ENCODE results near the gene LRGUK.

The LRGUK gene

DNA sequence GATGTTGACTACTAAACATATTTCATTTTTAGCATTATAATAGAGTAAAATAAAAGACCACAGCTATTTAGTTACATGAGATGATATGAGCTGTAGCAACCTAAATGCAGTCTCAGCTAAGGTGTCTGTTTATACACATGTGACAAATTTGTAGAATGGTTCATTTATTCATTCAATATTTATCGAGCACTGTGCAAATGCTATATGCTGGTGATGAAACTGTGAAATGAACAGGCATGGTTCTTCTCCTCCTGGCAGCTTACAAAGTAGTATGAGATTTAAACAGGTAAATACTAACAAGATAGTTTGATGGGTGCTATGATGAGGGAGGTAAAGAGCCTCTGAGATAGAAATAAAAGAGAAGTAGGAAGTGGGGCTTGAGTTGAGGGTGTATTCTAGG is 60.8 kb downstream of the LRGUK start:
- Histone ChIP-seq H3K4me3 (no peak overlapping the region), H3K4me1 (peaks cover 0 to 12% (median 0%) of the 10 kb centered on the region in 10 experiments; a peak in 5 of 20 replicates), H3K9me3 (replicated peaks in 1 of 11) (no peaks in the 10 kb centered on the region), H3K9ac (no peak overlapping the region), H4K20me1 (no peaks in the 10 kb centered on the region), H3K36me3 (no peaks in the 10 kb centered on the region), H3K27me3 (no peaks in the 10 kb centered on the region), H3K4me2 (no peak overlapping the region), H3K27ac (no peak overlapping the region)
- no peak for TF ChIP-seq Cebpa-rat (IDR thresholded peaks at IDR 0.05)

DNA sequence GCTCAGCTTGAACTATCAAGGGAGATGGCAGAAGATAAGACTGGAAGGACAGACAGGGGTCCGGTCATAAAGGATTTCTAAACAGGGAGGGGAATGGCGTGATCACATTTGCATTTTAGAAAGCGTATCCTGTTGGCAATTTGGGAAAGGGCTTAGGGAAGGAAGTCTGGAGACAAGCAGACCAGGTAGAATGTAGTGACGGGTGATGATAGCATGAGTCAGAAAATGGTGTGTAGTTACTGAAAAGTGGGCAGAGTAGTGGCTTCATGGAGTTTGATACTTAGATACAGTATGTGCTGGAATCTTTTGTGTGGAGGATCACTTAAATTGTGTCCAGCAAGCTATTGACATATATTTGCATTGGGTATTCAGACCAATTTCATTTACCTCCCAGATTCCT is 61.2 kb downstream of the LRGUK start:
- H4K20me1 ChIP-seq, result no peaks in the 10 kb centered on the region
- H3K27ac ChIP-seq, result no peak overlapping the region
- no peak overlapping the region for H3K4me2 ChIP-seq
- H3K9ac ChIP-seq, result no peak overlapping the region
- no peaks in the 10 kb centered on the region for H3K36me3 ChIP-seq
- H3K4me3 ChIP-seq, result no peak overlapping the region
- no peaks in the 10 kb centered on the region for H3K27me3 ChIP-seq
- no peak for TF ChIP-seq Cebpa-rat (IDR thresholded peaks at IDR 0.05)
- H3K4me1 ChIP-seq, result peaks cover 0 to 12% (median 0%) of the 10 kb centered on the region in 10 experiments; a peak in 5 of 20 replicates
- no peaks in the 10 kb centered on the region for H3K9me3 ChIP-seq (replicated peaks in 1 of 11)

DNA sequence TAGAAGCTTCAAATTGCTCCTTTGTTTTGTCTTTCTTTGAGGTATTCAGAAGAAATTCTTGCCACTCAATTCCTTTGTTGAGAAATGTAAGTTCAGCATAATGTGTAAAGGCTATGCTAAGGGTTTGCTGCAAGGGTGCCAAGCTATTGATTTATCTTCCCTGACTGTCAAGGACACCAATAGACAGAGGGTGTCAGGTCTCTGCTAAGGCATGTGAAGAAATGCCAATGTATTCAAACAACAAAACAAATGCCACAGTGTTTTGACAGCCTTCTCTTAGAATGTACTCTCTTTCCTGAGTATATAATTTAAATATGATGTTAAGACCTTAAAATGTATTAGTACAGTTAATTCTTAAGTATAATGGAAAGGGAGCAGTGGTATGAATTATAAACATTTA is 62.4 kb downstream of the LRGUK start:
- Histone ChIP-seq H3K9me3 (replicated peaks in 1 of 11) (no peaks in the 10 kb centered on the region), H4K20me1 (no peaks in the 10 kb centered on the region), H3K4me3 (no peak overlapping the region), H3K4me2 (no peak overlapping the region), H3K4me1 (peaks cover 0 to 9% (median 0%) of the 10 kb centered on the region in 10 experiments; a peak in 5 of 20 replicates), H3K27me3 (no peaks in the 10 kb centered on the region), H3K27ac (no peak overlapping the region), H3K36me3 (no peaks in the 10 kb centered on the region), H3K9ac (no peak overlapping the region)
- TF ChIP-seq Cebpa-rat (IDR thresholded peaks at IDR 0.05), result no peak

DNA sequence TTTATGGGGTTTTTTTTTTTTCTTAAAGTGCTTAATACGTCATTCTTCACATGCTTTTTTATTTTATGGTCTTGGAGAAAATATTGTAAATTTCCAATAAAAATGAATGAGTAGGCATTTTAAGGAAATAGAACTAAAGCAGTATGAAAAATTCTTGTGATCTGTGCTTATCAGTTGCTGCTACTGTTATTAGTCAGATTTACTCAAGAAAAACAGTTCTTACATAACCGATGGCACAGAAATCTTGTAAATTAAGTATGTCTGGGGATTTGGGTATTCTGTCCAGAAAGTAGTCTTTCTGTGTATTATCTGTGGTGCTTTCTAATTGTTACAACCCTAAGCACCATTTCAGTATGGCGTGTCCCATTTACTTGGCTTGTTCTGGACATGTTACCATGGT is 64.7 kb downstream of the LRGUK start:
- H3K9me3 ChIP-seq (replicated peaks in 1 of 11), result no peaks in the 10 kb centered on the region
- H3K9ac ChIP-seq, result no peak overlapping the region
- H3K27ac ChIP-seq, result no peak overlapping the region
- H3K4me1 ChIP-seq, result no peaks in the 10 kb centered on the region
- H4K20me1 ChIP-seq, result no peaks in the 10 kb centered on the region
- no peaks in the 10 kb centered on the region for H3K27me3 ChIP-seq
- H3K4me3 ChIP-seq, result no peak overlapping the region
- H3K4me2 ChIP-seq, result no peak overlapping the region
- no peaks in the 10 kb centered on the region for H3K36me3 ChIP-seq
- TF ChIP-seq Cebpa-rat (IDR thresholded peaks at IDR 0.05), result no peak

GRCh38 chr7:134193240-134193639 is 66.1 kb downstream of the LRGUK start:
- no peaks in the 10 kb centered on the region for H3K9me3 ChIP-seq (replicated peaks in 1 of 11)
- no peak overlapping the region for H3K4me3 ChIP-seq
- no peak overlapping the region for H3K4me2 ChIP-seq
- H4K20me1 ChIP-seq, result no peaks in the 10 kb centered on the region
- no peak for TF ChIP-seq Cebpa-rat (IDR thresholded peaks at IDR 0.05)
- no peaks in the 10 kb centered on the region for H3K27me3 ChIP-seq
- H3K9ac ChIP-seq, result no peak overlapping the region
- H3K36me3 ChIP-seq, result no peaks in the 10 kb centered on the region
- H3K4me1 ChIP-seq, result no peaks in the 10 kb centered on the region
- H3K27ac ChIP-seq, result no peak overlapping the region

GRCh38 chr7:134195252-134195651 is 68.1 kb downstream of the LRGUK start:
- no peaks in the 10 kb centered on the region for H3K4me1 ChIP-seq
- H3K27ac ChIP-seq, result no peak overlapping the region
- no peak overlapping the region for H3K9ac ChIP-seq
- no peak overlapping the region for H3K4me2 ChIP-seq
- no peaks in the 10 kb centered on the region for H3K9me3 ChIP-seq (replicated peaks in 1 of 11)
- H4K20me1 ChIP-seq, result no peaks in the 10 kb centered on the region
- no peak overlapping the region for H3K4me3 ChIP-seq
- no peaks in the 10 kb centered on the region for H3K36me3 ChIP-seq
- H3K27me3 ChIP-seq, result no peaks in the 10 kb centered on the region
- no peak for TF ChIP-seq Cebpa-rat (IDR thresholded peaks at IDR 0.05)

DNA sequence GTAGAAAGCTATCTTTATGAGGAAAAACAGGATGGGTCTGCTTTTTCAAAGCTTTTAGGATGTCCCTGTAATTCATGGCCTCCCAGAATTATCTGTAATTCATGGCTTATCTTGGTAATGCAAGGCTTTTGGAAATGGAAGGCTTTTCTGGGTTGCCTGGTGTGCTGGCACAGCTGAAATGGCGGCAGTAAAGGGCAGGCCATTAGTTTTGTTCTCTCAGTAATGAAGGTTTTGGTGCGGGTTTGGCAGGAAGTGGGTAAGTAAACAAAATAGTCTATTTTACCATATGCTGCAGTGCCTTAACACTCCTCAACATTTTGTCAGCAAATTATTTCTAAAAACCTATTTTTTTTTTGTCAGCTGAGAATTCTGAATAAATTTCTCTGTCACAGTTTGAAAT is 69.3 kb downstream of the LRGUK start:
- no peaks in the 10 kb centered on the region for H3K36me3 ChIP-seq
- H4K20me1 ChIP-seq, result no peaks in the 10 kb centered on the region
- no peaks in the 10 kb centered on the region for H3K9me3 ChIP-seq (replicated peaks in 1 of 11)
- H3K9ac ChIP-seq, result no peak overlapping the region
- no peak overlapping the region for H3K27ac ChIP-seq
- no peaks in the 10 kb centered on the region for H3K27me3 ChIP-seq
- no peaks in the 10 kb centered on the region for H3K4me1 ChIP-seq
- H3K4me3 ChIP-seq, result no peak overlapping the region
- H3K4me2 ChIP-seq, result no peak overlapping the region
- TF ChIP-seq Cebpa-rat (IDR thresholded peaks at IDR 0.05), result no peak

DNA sequence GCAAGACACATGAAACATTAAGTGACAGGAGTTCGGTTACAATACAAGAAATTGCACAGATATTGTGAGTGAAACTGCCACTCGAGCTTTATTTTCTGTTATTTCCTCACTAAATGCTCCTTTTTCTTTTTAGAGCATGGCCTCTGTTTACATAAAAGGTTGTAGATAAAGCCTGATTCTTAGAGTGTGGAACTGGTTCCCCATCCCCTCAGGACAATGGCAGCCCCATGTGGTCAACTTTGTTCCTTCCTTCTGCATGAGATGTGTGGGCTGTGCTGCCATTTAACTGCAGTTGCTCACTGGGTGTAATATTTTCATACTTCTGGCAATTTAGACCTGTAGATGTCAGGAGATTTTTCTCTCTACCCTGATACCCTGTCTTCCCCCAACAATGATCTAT is 70.2 kb downstream of the LRGUK start:
- H3K27me3 ChIP-seq, result no peaks in the 10 kb centered on the region
- no peaks in the 10 kb centered on the region for H4K20me1 ChIP-seq
- TF ChIP-seq Cebpa-rat (IDR thresholded peaks at IDR 0.05), result no peak
- no peaks in the 10 kb centered on the region for H3K36me3 ChIP-seq
- no peak overlapping the region for H3K4me2 ChIP-seq
- H3K27ac ChIP-seq, result no peak overlapping the region
- H3K9me3 ChIP-seq (replicated peaks in 1 of 11), result no peaks in the 10 kb centered on the region
- H3K4me3 ChIP-seq, result no peak overlapping the region
- no peaks in the 10 kb centered on the region for H3K4me1 ChIP-seq
- H3K9ac ChIP-seq, result no peak overlapping the region

- Histone ChIP-seq H3K9ac (no peak overlapping the region), H3K4me2 (no peak overlapping the region), H3K4me3 (no peak overlapping the region), H3K27me3 (no peaks in the 10 kb centered on the region), H3K36me3 (0 out of 22 replicates have a peak, but pooled peaks cover 0 to 5% (median 0%) of the 10 kb centered on the region in 11 experiments), H4K20me1 (no peaks in the 10 kb centered on the region), H3K27ac (no peak overlapping the region), H3K9me3 (replicated peaks in 1 of 11) (peaks cover 0 to 10% (median 0%) of the 10 kb centered on the region in 11 experiments; a peak in 5 of 22 replicates), H3K4me1 (no peaks in the 10 kb centered on the region)
- no peak for TF ChIP-seq Cebpa-rat (IDR thresholded peaks at IDR 0.05)
Measured at GRCh38 chr7:134200970-134201369, 73.8 kb downstream of the LRGUK start.

DNA sequence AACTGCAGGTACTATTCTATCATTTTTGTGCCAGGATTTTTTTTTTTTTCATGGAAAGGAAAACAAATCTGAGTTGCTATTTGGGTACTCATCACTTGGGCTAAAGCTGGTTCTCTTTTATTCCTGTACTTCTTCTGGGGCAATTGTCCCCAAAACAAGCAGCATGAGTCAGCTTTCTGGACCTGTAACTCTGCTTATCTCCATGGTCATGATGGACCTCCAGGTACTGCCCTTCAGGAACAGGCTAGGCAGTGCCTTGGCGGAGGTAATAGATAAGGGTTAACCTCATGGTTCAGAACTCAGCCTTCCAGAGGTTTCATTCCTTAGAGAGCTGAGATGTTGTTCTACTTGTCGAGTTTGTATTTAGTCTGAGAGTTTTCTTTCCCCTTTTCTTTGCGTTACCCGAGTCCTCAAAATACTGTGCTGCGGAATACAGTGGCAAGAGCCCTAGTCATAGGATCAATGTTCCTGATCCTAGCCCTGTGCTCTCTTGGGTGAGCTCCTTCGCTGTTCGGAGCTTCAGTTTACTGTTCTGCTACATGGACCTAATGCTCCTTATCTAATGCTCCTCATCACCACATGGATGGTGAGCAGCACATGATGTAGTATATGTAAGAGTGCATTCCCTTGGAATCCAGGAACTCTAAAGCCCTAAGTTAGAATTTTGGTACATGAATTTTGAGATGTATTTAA is 74.6 kb downstream of the LRGUK start:
- Histone ChIP-seq H3K9me3 (replicated peaks in 1 of 11) (peaks cover 0 to 10% (median 0%) of the 10 kb centered on the region in 11 experiments; a peak in 5 of 22 replicates), H3K27me3 (no peaks in the 10 kb centered on the region), H4K20me1 (no peaks in the 10 kb centered on the region), H3K27ac (no peak overlapping the region), H3K4me3 (no peak overlapping the region), H3K4me1 (no peaks in the 10 kb centered on the region), H3K9ac (no peak overlapping the region), H3K36me3 (0 out of 22 replicates have a peak, but pooled peaks cover 0 to 5% (median 0%) of the 10 kb centered on the region in 11 experiments), H3K4me2 (no peak overlapping the region)
- no peak for TF ChIP-seq Cebpa-rat (IDR thresholded peaks at IDR 0.05)
